ENCODE data around the gene CASP4. TPM values are rescaled to one million over a fixed set of nuclear protein-coding genes. Genes with fewer than 3 reads are reported as not detected.

Gene CASP4
- total RNA-seq, 5 donors from 2014 or later (not counting 1 experiment from before 2014, with no cell fraction given), result 70.3 to 95.8 (median 80.2) TPM

DNA sequence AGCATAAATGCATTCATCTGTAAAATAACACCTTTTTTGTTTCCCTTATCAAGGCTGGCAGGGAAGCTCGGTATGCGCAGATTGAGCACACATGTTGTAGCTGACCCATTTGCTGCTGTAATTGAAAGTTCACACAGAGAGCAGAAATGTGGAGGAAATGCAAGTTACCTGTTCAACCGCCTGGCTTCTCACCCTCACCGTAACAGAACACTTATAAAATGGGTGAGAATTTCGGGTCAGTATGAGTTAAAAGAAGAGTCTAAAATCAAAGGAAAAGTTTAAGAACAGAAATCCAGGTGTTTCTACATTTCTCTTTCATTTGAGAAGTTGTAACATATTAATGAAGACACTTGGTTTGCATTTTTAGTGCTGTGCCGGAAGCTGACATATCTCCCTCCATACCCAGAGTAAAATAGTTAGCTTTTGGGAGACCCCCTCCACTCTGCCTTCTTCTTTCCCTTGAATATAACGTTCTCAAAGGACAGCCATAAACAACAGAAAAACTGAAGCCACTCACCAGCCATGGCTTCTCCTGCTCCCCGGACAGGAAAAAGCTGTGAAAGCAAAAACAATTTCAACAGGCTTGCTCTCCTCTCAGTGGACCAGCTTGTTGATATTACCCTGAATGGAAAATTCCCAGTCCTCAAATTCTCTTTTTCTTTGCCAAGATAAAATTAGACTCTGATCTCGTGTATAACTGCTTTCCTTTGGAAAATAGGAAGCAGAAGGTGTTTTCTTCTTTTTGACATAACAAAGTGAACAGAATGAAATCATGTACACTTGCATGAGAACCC is 70.3 kb downstream of the CASP4 start, which contains the start of gene CASP12:
CASP12 (minus strand) TSS at position 570 of the 794 bp plus-strand sequence.
- peaks cover 14% of the 10 kb centered on the region for H3K36me3 Mint-ChIP-seq
- peak within 1 kb of the TSS; percentile 21 to 75 (median 48) for H3K4me3 Mint-ChIP-seq
- Histone ChIP-seq H3K4me3 (ENCODE audit: control insufficient read depth in 1 of 2, extremely low read depth in 1 of 2, low read length in 1 of 2) (no peak within 1 kb of the TSS), H3K27me3 (replicated peaks in 1 of 2; ENCODE audit: control insufficient read depth in 2 of 2, extremely low read depth in 1 of 2, insufficient read depth in 2 of 2, low read length in 1 of 2) (no peaks in the 10 kb centered on the region), H3K36me3 (ENCODE audit: control insufficient read depth in 2 of 2, extremely low read depth in 1 of 2, insufficient read depth in 1 of 2, low read length in 1 of 2) (peaks cover 0 to 4% of the 10 kb centered on the region in 2 donors), H3K27ac (ENCODE audit: low read length) (peak within 1 kb of the TSS; percentile 53), H3K9me3 (no peaks in the 10 kb centered on the region), H3K4me1 (ENCODE audit: control insufficient read depth in 1 of 2, extremely low read depth in 1 of 2, insufficient read depth in 2 of 2, low read length in 2 of 2) (peaks cover 2 to 13% of the 10 kb centered on the region in 2 experiments)
- peak in 1 of 35 experiments; percentile 46 for DNase-seq
- no peaks in the 10 kb centered on the region for H3K27me3 Mint-ChIP-seq
- peaks cover 0 to 3% (median 0%) of the 10 kb centered on the region in 3 donors for H3K9me3 Mint-ChIP-seq
- WGBS (ENCODE audit: insufficient coverage), result 64% methylated on average over 2 of the region's 9 CpGs
- ATAC-seq (replicated peaks in 1 of 4), result peak; percentile 61 to 76 (median 68)
- POLR2A ChIA-PET, result no interaction called here
- peak within 1 kb of the TSS; percentile 82 to 87 for H3K27ac Mint-ChIP-seq
- H3K4me1 Mint-ChIP-seq, result peaks cover 25 to 45% (median 38%) of the 10 kb centered on the region in 3 donors
- CTCF ChIA-PET, result interaction anchor here in 1 of 2 donors (0.7 to 1.1 kb wide), 3 partner anchors 37 to 108 kb away, joined by 3 to 4 read pairs (median 3); no protein-coding TSS in a partner anchor

GRCh38 chr11:104895634-104896033 is 72.7 kb downstream of the CASP4 start:
- H3K9me3 ChIP-seq, result no peaks in the 10 kb centered on the region
- no peak for DNase-seq
- ChIA-PET POLR2A (no interaction called here), CTCF (no interaction called here)
- no peak overlapping the region for H3K4me3 ChIP-seq (ENCODE audit: control insufficient read depth in 1 of 2, extremely low read depth in 1 of 2, low read length in 1 of 2)
- ATAC-seq (replicated peaks in 1 of 4), result no peak
- peaks cover 1% of the 10 kb centered on the region for H3K36me3 Mint-ChIP-seq
- H3K9me3 Mint-ChIP-seq, result no peaks in the 10 kb centered on the region
- no peaks in the 10 kb centered on the region for H3K27me3 ChIP-seq (replicated peaks in 1 of 2; ENCODE audit: control insufficient read depth in 2 of 2, extremely low read depth in 1 of 2, insufficient read depth in 2 of 2, low read length in 1 of 2)
- H3K27ac Mint-ChIP-seq, result no peak overlapping the region
- WGBS (ENCODE audit: insufficient coverage), result 71% methylated on average over 2 of the region's 2 CpGs
- H3K27me3 Mint-ChIP-seq, result no peaks in the 10 kb centered on the region
- peaks cover 13 to 29% (median 24%) of the 10 kb centered on the region in 3 donors for H3K4me1 Mint-ChIP-seq
- H3K4me1 ChIP-seq (ENCODE audit: control insufficient read depth in 1 of 2, extremely low read depth in 1 of 2, insufficient read depth in 2 of 2, low read length in 2 of 2), result peaks cover 0 to 13% of the 10 kb centered on the region in 2 experiments
- H3K36me3 ChIP-seq (ENCODE audit: control insufficient read depth in 2 of 2, extremely low read depth in 1 of 2, insufficient read depth in 1 of 2, low read length in 1 of 2), result no peaks in the 10 kb centered on the region
- H3K27ac ChIP-seq (ENCODE audit: low read length), result no peak overlapping the region
- no peak overlapping the region for H3K4me3 Mint-ChIP-seq

- no peak overlapping the region for H3K4me3 ChIP-seq (ENCODE audit: control insufficient read depth in 1 of 2, extremely low read depth in 1 of 2, low read length in 1 of 2)
- Mint-ChIP-seq H3K27ac (no peak overlapping the region), H3K4me3 (no peak overlapping the region), H3K27me3 (no peaks in the 10 kb centered on the region), H3K9me3 (no peaks in the 10 kb centered on the region), H3K4me1 (peaks cover 13 to 29% (median 18%) of the 10 kb centered on the region in 3 donors), H3K36me3 (no peaks in the 10 kb centered on the region)
- no peaks in the 10 kb centered on the region for H3K36me3 ChIP-seq (ENCODE audit: control insufficient read depth in 2 of 2, extremely low read depth in 1 of 2, insufficient read depth in 1 of 2, low read length in 1 of 2)
- no peaks in the 10 kb centered on the region for H3K27me3 ChIP-seq (replicated peaks in 1 of 2; ENCODE audit: control insufficient read depth in 2 of 2, extremely low read depth in 1 of 2, insufficient read depth in 2 of 2, low read length in 1 of 2)
- DNase-seq (no peak), ATAC-seq (replicated peaks in 1 of 4) (no peak)
- ChIA-PET POLR2A (no interaction called here), CTCF (no interaction called here)
- no peak overlapping the region for H3K27ac ChIP-seq (ENCODE audit: low read length)
- H3K9me3 ChIP-seq, result no peaks in the 10 kb centered on the region
- peaks cover 0 to 9% of the 10 kb centered on the region in 2 experiments for H3K4me1 ChIP-seq (ENCODE audit: control insufficient read depth in 1 of 2, extremely low read depth in 1 of 2, insufficient read depth in 2 of 2, low read length in 2 of 2)
- 93% methylated on average over 1 of the region's 1 CpG for WGBS (ENCODE audit: insufficient coverage)
These were observed 74.5 kb downstream of the CASP4 start for GRCh38 chr11:104893876-104894275.

Other genes with a start within 250 kb of the CASP4 start
- not detected for gene CASP12, start 70.1 kb downstream of the CASP4 start, total RNA-seq
- under 1 TPM in 1 of 5 donors, not detected in 4; 0.38 TPM for gene CASP5, start 54.6 kb upstream of the CASP4 start, total RNA-seq
- 10 to 100 TPM; 45.5 to 69.7 (median 53.3) TPM for gene CASP1, start 66.6 kb upstream of the CASP4 start, total RNA-seq
- gene CARD16, start 76.8 kb upstream of the CASP4 start, total RNA-seq, result 10 to 100 TPM; 39.0 to 52.3 (median 44.9) TPM
- not detected for gene CARD18, start 171.2 kb upstream of the CASP4 start, total RNA-seq

Measured in T-cell (primary cell).